Stimulated activated CD8-positive, alpha-beta memory T cell treated with anti-CD3 and anti-CD28 coated beads, Interleukin-15, amount 100 ng/mL, for 1 hour (primary cell): ENCODE results near the gene TTC34.

Experiments used
- DNase-seq: peaks from one replicate; pipeline ENCODE4 v3.0.0-alpha.2; 2020; ENCODE audit warnings: low read depth

TTC34 gene

GRCh38 chr1:2625311-2625710 is 176.2 kb downstream of the TTC34 start:
- DNase-seq: no peak

GRCh38 chr1:2624735-2625300 is 176.7 kb downstream of the TTC34 start:
- DNase-seq: no peak

DNA sequence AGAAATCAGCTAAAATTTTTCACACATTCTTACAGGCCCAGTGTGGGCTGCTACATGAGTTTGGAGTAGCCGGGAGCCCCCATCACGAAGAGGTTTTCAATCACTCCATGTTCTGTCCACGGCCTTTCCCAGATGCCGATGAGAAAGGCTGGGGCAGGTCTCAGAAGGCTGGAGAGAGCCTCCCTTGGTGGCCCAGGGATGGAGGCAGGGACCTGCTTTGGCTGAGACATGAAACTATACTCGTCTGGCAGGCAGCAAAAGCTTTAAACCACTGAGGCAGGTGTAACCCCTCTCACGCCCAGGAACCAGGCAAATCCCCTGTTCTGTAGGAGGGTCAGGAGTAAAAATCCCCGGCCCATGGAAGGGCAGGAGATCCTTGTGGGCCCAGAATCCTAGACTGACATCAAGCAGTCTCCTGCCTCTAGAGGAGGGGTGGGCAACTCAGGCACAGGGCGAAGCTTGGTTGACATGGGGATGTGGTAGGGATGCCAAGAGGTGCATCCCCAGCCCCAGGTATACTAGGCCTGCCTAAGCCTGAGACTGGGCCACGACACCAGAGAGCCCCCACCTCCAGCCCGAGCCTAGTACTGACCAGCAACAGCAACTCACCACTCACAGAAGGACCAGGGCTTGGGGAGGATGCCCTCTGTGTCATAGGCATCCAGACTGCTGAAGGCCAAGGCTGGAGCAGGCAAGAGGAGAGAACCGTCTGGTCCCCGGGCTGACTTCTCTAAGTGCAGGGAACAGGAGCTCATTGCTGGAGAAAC is 177.7 kb downstream of the TTC34 start:
- no peak for DNase-seq

DNA sequence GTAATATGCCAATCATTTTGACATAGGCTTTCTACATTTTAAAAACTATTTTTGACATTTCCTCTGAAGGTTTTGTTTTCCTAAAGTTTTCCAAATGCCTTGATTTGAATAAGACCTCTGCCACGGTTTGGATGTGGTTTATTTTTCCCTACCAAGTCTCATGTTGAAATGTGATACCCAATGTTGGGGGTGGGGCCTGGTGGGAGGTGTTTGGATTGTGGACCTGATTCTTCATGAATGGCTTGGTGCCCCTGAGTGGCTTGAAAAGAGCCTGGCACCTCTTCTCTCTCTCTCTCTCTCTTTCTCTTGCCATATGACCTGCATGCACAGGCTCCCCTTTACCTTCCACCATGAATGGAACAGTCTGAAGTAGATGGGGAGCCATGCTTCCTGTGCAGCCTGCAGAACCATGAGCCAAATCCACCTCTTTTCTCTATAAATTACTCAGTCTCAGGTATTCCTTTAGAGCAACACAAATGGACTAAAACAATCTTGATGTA is 183.5 kb downstream of the TTC34 start:
- DNase-seq: no peak

GRCh38 chr1:2614145-2614544 is 187.3 kb downstream of the TTC34 start:
- DNase-seq: no peak

DNA sequence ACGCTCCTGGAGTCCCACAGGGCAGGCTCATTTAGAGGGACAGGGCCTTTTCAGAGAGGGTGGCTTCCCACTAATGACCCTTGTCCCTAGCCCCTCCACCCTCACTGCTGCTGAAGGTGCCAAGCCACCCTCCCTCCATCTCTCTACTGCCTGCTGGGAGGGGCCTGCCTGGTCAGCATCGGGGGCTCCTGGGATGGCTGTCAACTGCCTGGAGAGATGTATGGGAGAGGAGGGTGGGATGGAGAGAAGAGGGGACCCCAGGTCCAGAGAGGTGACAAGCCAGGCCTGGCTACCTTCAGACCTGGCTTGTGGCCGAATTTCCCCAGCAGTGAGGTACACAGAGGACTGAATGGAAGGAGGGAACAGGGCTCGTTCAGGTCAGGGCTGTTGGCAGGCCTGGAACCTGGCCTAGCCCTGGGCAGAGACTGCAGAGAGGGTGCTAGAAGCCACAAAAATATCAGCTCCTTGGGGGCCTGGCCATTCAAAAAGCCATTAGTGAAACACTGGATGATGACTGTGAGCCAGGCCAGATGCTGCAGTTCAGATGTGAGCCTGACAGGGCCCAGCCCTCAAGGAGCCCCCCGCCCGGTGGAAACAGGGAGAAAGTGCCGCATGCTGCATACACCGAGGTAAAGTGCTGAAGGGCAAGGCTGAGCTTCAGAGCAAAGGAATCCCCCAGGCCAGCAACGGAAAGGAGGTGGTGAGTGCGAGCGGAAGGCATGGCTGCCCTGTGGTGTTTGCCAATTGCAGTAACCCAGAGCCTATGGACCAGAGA is 188.7 kb downstream of the TTC34 start:
- DNase-seq: no peak

GRCh38 chr1:2611621-2612437 is 189.7 kb downstream of the TTC34 start:
- no peak for DNase-seq

GRCh38 chr1:2611031-2611501 is 190.4 kb downstream of the TTC34 start:
- DNase-seq: no peak

- DNase-seq: no peak
Observed at GRCh38 chr1:2610036-2610959, 191.2 kb downstream of the TTC34 start.

DNA sequence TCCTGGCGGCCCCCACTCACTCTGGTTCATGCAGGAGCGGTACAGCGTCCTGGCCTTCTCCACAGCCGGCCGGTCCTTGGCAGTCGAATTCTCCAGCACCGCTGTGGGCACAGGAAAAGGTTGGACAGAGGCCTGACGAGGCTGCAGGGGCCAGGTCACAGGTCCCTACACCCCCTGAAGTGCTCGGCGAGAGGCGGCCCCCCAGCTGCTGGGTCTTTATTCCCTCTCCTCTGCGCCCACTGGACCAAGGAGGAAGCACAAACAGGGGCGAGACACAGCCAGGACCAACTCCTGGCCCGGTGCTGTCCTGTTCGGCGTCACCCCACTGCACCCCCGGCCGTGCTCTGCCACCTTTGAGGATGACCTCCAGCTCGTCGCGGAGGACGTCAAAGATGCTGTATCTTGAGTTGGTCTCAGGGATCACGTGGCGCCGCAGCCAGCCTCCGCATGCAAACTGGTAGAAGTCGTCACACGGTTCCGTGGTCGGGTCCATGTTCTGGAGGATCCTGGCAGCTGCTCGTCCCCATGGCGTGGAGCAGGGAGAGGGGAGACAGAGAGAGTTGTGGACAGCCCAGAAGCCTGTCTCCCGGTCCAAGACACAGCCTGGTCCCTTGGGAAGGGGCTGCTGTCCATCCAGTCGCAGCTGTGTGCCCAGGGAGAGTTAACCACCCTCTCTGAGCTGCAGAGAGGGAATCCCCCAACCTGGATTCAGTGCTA is 192.0 kb downstream of the TTC34 start:
- no peak for DNase-seq

DNA sequence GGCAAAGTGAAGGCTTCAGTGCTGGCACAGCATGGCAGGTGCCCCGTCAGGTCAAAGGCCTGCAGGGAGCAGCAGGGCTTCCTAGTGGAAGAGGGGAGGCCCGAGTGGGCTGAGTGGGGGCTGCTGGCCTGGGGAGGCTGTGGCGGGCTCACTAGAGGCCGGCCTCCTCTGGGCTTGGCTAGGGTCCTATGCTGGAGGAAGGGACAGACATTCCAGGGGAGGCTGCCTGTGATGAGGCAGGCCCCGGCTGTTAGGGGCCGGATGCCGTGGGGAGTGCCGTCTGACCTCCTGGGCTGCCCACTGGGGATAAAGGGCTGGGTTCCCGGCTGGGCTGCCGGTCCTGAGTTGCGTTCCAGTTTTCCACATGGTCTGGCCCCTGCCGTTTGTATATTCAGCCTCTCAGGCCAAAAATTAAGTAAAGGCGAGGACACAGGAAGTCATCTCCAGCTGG is 193.8 kb downstream of the TTC34 start:
- DNase-seq: no peak

DNA sequence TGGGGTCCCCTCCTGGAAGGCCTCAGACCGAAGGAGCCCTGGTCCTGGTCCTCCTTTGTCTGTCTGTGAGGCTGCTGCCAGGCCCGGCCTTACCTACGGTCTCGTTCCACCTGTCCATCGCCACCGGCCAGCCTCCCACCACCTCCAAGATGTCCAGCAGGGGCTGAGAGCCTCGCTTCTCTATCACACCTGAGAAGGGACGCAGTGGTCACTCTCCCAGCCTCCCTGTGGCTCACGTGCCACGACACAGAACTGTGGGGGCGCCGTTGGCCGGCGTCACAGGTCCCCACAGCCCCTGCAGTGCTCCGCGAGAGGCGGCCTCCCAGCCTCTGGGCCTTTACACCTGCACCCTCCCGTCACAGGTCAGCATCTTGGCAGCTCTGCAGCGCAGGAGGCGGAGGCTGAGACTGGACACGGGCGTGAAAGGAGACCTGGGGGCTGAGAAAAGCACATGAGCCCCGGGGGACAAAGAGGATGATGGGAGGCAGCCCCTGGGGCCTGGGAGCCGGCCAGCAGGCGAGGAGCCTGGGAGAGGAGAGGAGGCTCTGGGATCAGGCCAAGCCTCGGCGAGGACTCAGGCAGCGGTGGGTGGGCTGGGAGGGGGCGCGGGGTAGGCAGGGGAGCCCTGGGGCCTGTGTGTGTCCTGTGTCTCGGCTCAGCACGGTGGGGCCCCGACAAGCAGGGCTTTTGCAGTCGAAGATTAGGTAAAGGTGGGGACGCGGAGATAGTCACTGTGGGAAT is 194.4 kb downstream of the TTC34 start:
- no peak for DNase-seq

DNA sequence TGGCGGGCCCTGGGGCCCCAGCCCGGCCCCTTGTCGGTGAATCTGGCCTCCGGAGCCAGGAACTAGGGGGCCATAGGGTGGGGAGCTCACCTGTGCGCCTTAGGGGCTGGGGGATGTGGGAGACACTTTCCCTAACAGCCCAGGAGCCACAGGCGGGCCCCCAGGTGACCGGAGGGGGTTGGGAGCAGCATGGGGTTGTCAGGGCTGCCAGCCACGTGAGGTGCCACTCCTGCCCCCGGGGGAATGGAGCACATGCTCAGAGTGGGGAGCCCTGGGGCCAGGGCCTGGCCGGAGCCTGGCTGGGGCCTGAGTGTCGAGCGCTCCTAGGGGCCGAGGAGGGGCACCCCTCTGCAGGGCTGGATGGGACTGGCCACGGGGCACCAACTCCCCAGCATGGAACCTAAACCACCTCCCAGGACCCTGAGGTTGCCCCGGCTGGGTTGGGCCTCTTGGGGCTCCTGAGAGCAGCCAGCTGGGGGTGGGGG is 195.1 kb downstream of the TTC34 start:
- no peak for DNase-seq

DNA sequence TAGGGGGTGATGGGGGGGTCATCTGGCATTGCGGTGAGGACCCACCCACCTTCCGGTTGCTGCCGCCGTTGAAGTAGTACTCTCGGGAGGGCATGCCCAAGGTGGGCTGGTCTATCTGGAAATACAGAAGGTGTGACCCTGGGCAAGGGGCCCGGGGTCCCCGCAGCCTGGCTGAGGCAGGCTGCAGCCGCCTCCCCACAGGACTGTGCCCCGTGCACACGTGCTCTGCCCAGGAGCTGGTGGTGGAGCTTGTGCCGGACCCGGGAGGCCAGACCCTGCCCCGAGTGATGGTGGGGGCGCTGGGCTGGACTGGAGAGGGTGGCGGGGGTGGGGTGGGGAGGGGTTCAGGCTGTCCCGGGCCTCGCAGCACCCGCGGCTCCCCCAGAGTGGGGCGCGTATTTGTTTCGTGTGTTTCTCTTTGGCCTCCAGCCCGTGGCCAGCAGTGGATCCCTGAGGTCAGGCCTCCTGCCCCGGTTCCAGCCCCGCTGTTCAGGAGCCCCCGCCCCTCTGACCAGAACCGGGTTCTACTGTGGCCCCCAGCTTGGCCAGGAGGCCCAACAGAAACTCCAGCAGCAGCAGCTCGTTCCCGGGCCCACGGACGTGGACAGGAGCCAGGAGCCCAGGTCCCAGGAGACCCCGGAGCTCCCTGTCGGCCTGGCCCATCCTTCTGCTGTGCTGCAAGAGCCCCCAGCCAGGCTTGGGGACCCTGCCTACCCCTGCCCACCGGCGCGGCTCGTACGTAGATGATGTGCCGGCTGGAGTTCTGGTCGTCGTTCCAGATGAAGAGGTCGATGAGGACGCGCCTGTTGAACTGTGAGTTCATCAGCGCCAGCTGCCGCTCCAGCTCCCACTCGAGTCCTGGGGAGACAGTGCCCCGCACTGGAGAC is 195.7 kb downstream of the TTC34 start:
- no peak for DNase-seq

DNA sequence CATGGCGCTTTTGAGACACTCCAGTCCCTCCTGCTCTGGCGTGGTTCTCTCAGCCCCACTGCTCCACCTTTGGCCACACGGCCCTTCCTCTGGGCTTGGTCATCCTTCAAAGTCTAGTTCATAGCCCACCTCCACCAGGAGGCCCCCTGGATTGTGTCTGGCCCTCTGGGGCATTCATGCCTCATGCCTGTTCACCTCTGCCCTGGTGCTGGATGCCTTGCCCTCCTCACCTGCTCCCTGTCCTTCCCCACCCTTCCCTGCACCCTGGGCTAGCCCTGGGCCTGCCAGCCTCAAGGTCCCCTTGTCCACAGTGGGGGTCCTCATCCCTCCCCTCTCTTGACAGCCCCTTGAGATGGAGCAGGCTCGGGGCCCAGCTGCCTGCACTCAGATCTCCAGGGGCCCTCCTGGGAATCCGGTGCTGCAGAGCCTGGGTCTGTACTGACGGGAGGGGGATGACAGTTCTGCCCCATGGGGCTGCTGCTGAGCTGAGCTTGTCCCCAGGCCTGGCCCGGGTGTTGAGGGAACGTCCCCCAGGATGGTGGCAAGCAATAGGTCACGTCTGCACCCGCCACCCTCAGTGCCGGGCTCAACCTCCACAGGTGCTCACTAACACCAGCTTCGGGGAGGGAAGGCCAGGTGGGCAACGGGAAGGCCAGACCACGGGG is 196.5 kb downstream of the TTC34 start:
- DNase-seq: no peak

- DNase-seq: no peak
Observed at GRCh38 chr1:2604156-2604843, 197.2 kb downstream of the TTC34 start.
